Central memory CD4-positive, alpha-beta T cell (primary cell): ENCODE measurements around the gene RBPJ.
"Not testable (repeated sequence)": the region's sequence is repeated elsewhere in the genome, so short reads cannot be mapped to it uniquely, and the experiment has no call there.

ENCODE experiments used
- DNase-seq: peaks from one replicate; pipeline ENCODE4 v3.0.0; 2022

The RBPJ gene

GRCh38 chr4:26302031-26302899 is 18.5 kb upstream of the RBPJ start:
- no peak for DNase-seq

GRCh38 chr4:26303008-26303407 is 17.8 kb upstream of the RBPJ start:
- DNase-seq: no peak

- DNase-seq: no peak
These were observed 13.6 kb upstream of the RBPJ start for GRCh38 chr4:26307037-26307800.

- no peak for DNase-seq
These were observed 12.2 kb upstream of the RBPJ start for GRCh38 chr4:26308568-26308967.

- DNase-seq: no peak
These were observed 10.6 kb upstream of the RBPJ start for GRCh38 chr4:26310264-26310663.

GRCh38 chr4:26311633-26312032 is 9.2 kb upstream of the RBPJ start:
- no peak for DNase-seq

- DNase-seq: not testable (repeated sequence)
These were observed 5.4 kb upstream of the RBPJ start for GRCh38 chr4:26315316-26315932.

GRCh38 chr4:26317766-26318165 is 3.0 kb upstream of the RBPJ start:
- no peak for DNase-seq

GRCh38 chr4:26319467-26319948 is 1.3 kb upstream of the RBPJ start:
- peak; percentile 97 for DNase-seq

- DNase-seq: peak; percentile 54
These were observed 771 bp upstream of the RBPJ start for GRCh38 chr4:26319949-26320537.

GRCh38 chr4:26321373-26322221 is 783 bp downstream of the RBPJ start:
- peak; percentile 35 for DNase-seq

- no peak for DNase-seq
These were observed 1.5 kb downstream of the RBPJ start for GRCh38 chr4:26322346-26322745.

- no peak for DNase-seq
These were observed 3.0 kb downstream of the RBPJ start for GRCh38 chr4:26323821-26324220.

- DNase-seq: peak; percentile 48
These were observed 4.4 kb downstream of the RBPJ start for GRCh38 chr4:26325191-26325590.

GRCh38 chr4:26326791-26327190 is 6.0 kb downstream of the RBPJ start:
- no peak for DNase-seq

GRCh38 chr4:26330186-26330787 is 9.5 kb downstream of the RBPJ start:
- DNase-seq: peak; percentile 41

GRCh38 chr4:26330946-26331345 is 10.1 kb downstream of the RBPJ start:
- no peak for DNase-seq

GRCh38 chr4:26331380-26331950 is 10.7 kb downstream of the RBPJ start:
- no peak for DNase-seq

GRCh38 chr4:26334366-26334765 is 13.6 kb downstream of the RBPJ start:
- no peak for DNase-seq

- no peak for DNase-seq
These were observed 16.8 kb downstream of the RBPJ start for GRCh38 chr4:26337612-26338011.
